Endometrial microvascular endothelial cells (primary cell): ENCODE measurements around the gene EDAR. TPM values are rescaled to one million over a fixed set of nuclear protein-coding genes. Genes with fewer than 3 reads are reported as not detected.

Source experiments
- in situ Hi-C: cut with HindIII; loops from 2 replicates; pipeline ENCODE4 v1.10.0; 2017; ENCODE audit warnings: low sequenced_read_pairs, low pct_unique_long_range_greater_than_20kb; ENCODE audit errors: inconsistent ontology term
- total RNA-seq: library from RNA; depleted of rRNA; stranded (reverse); fragments of >200 nt; gene quantifications from one replicate; pipeline ENCODE4 v1.2.3, GENCODE V29; 2015; ENCODE audit errors: inconsistent ontology term

The EDAR gene
- not detected for total RNA-seq

DNA sequence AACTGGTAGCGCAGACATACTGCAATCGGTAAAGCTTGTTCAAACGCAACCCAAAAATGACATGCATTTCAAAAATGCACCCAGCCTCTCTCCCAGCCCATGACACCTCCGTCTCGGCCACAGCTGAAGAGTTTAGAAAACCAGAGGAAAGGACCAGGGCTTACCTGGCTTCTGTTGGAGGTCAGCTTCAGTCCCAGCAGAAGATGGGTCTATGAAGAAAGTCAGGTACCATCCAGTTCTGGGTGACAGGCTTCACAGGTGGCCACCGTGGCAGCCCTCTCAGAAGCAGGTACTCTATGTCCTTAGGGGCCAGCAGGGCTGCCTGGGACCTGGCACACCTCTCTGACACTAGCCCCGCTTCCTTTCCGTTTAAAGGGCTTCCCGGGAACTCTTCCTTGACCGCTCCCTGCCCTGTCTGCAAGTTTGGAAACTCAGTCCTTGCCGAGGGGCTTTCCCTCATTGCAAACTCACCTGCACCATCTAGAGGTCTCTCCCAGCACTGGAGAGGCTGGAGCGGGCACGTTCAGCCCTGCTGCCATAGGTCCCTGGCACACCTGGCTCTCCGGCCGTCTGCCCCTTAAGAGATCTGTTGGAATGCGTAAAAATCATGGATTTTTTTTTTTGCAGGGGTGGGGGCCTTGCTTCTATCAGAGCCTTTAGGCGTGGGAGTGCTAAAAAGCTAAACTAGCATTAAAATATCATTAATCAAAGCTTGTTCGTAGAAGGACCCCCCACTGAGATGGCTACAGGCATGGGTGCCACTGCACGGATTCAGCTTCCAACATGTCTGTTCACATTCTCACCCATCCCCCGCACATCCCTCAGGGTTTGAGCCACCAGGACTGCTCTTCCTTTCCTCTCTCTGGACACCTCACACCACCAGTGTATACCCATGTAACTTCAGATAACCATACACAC is at the start of gene EDAR:
TSS of gene EDAR (minus strand) at position 425 of the 918 bp plus-strand sequence. CDS start 58,206 bp downstream, outside the sequence.
- in situ Hi-C loops, result no loop called here

DNA sequence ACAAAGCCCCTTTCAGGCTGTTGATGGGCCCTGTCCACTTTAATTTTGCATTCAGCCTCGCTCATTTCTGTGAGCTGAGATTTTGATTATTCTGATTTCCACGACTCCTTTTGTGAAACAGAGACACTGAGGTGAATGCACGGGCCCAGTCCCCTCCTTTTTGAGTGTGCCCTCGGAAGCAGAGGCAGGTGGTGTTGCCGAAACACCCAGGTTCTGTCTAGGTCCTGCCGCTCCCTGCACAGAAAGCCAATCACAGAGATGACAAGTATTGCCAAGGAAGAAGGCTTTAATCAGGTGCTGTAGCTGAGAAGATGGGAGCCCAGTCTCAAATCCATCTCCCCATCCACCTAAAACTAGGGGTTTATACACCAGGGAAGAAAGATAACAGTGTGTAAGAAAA is 44.2 kb upstream of the EDAR start:
- in situ Hi-C loops, result no loop called here

DNA sequence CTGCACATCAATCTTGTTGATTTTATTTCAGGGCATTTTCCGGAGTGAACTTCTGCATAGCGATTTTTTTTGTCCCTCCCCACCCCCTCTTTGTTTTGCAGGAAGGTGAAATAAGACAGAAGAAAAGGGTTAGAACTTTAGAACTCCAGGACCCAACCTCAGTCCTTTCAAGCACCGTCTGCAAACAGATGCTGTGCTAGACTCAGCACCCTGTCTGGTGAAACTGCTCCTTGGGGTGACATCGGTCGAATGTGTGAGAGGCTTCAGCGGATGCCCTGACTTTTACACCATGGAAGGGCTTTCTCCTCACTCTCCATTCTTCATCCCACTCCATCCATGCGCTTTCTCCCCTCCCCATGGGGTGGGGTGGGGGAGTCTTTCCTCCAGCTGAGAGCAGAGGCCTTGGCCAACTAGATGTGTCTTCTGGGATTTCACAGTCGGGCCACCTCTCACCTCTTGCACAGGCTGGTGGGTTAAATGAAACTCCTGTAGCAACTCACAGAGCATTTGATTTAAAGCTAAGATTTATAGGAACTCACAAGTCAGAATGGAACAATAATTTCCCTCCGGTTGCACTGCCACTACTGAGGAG is 43.3 kb upstream of the EDAR start:
- in situ Hi-C loops, result no loop called here

DNA sequence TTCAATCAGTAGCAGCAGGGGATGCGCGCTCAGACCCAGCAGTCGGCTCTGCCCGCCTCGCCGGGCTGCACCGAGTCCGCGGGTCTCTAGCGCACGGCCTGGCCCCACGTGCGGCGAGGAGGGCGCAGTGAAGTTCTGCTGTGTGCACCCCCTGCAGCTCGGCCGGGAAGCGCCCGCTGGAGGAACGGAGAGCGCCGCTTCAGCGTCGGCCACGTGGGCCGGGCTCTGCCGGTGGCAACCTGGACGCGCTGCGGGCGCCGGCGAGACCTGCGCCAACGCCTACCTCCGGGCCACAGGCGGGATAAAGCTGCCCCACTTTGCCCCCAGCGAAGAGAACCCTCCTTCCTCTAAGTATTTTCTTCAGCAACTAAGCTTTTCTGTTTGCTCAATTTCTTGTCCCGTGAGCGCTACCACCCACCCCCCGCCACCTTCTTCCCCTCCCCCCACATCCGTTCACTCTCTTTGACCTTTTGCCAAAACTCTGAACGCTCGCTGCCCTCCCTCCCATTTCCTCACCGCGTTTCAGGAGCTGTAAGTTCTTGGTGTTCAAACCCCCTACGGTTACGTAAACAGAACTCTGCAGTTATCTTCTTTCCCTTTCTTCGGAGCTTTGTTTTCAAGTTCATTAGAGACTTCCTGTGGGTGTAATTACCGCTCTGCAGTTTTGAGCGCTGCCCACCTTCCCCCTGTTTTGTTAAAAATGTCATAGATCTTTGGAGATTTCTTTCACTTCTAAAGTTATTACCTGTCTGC is 42.6 kb upstream of the EDAR start:
- in situ Hi-C loops, result no loop called here

DNA sequence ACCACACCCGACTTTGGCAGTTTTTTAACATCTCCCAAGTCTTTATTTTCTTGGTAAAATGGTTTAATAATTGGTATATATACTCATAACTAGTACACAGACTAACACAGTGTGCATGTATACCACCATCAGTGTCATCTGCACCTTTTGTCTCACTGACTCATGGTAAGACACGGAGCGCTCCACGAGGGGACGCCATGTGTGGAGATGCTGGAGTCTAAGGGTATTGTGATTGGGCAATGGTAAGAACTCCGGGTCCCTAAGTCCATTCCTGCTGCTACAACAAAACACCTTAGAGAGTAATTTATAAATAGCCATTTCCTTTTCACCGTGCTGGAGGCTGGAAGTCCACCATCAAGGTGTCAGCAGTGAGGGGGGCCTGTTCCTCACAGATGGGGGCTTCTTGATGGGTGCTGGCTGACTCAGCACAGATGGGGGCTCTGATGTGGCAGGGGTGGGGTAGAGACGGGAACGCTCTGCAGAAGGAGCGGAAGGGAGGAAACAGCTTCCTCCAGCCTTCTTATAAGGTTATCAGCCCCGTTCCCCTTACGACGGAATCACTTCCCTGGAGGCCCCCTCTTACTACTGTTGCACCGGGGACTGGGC is 42.0 kb upstream of the EDAR start:
- in situ Hi-C loops, result no loop called here

DNA sequence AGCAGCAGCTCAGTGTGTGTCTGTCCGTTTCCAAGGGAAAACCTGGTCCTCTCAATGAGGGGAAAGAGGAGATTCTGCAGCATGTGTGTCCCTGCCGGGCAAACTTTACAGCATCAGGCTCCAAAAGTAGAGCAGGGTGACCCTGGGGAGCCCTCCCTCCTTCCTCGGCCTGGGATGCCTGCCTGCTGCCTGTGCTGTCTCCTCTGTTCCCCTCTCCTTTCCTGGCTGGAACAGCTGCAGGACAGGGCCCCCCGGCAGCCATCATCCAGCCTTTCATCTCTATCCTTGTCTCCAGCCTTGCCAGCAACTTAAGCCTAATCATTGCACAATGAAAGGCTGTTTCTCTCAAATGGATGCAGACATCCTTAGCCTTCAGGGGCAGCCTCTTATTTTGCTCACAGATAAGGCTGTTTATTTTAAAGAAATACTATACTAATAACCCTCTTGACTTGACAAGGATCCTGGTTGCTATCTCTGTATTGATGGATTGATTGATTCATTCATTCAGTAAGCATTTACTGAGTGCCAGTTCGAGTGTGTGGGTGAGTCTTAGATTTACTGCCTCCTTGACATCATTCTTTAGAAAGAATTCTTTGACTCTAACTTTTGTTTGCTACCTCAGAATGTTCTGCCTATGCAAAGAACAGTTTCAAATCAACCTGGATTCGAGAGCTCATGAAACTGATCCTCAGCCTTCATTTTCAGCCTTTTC is 40.6 kb upstream of the EDAR start:
- in situ Hi-C loops, result no loop called here

DNA sequence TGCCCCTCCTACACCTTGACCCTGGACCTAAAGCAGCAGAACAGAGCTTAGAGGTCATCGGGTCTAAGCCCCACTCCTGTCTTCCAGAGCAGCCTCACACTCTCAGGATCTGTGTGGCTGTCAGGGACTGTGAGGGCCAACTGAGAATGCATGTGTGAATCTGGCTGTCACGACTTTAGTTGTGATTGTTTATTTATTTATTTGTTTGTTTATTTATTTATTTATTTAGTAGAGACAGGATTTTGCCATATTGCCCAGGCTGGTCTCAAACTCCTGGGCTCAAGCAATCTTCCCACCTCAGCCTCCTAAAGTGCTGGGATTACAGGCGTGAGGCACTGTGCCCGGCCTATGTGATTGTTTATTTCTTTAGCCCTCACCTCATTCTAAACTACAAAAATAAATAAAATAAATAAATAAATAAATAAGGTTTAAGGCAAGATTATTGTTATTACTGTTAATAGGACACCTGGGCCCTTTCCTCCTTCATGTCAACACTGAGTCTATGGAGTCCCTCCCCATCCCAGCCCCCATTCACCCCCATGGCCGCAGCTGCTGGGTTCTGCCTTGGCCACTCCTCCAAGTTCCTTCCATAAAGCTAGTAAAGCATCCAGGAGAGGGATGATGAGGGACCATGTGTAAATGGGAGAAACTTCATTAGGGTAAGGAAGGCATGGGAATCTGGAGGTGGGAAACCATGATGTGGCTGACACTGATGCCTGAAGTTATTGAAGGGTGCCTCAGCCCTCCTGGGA is 39.9 kb upstream of the EDAR start:
- in situ Hi-C loops, result no loop called here

DNA sequence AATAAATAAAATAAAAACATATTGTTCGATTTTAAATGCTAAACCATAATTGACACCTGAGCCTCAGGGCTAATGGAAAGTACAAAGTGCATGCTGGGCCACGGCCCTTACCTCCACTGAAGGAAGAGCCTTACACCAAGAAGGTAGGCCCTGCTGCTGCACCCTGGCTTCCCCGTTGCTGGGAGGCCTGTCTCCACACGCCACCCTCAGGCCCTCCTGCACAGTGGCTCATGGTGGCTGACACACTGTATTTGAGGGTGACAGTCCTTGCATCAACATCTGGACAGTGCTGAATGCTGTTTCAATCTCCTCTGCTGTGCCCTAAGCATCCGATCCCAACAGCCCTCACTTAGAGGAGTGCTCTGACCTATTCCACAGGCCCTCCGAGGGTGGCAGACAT is 39.3 kb upstream of the EDAR start:
- in situ Hi-C loops, result no loop called here

DNA sequence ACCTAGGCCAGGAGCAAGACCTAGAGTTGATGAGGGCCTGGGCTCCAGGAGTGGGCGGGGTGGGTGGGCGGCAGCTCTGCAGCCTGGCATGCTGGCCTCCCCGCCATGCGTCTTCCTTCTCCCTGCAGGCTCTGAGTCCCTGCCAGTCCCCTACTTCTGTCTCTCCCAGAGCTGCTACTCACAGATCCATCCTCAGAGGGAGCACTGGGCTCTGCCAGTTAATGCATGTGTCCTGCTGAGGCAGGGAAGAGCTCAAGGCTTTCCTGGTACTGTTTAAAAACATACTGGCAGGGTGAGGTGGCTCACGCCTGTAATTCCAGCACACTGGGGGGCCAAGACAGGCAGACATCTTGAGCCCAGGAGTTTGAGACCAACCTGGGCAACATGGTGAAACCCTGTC is 38.7 kb upstream of the EDAR start:
- in situ Hi-C loops, result no loop called here

DNA sequence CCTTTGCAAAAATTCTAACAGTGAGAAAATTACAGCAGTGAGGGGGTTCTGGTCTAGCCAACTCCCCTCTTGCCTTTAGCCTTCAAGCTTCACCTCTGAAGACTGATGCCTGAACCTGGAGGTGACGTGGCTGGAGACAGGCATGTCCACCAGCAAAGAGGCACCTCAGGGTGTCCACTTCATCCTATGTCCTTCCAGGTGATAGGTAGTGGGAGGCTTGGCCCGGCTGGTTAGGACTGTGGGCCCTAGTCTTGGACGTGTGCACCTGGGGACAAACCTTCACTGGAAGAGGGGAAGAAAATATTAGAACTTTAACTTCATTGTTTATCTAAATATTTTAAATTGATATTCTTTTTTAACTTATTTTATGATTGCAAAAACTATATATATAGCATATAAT is 35.5 kb upstream of the EDAR start:
- in situ Hi-C loops, result no loop called here

DNA sequence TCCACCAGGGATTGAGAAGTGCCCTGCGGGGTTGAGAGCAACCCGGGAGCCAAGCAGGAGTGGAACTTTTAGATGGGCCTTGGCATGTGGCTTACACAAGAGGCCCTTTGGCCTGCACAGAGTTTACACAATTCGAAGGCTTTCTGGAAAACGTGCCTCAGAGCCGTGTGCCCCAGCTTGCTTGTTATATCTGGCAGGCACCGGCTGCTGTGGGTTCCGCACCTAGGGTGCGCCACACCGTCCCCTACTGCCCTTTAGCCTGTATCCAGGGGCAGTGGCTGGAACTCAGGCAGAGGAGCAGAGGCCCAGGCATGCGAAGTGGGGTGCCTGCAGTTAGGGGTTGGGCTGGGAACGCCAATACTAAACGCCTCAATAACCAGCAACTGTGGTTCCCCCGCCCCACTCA is 32.9 kb upstream of the EDAR start:
- in situ Hi-C loops, result no loop called here

DNA sequence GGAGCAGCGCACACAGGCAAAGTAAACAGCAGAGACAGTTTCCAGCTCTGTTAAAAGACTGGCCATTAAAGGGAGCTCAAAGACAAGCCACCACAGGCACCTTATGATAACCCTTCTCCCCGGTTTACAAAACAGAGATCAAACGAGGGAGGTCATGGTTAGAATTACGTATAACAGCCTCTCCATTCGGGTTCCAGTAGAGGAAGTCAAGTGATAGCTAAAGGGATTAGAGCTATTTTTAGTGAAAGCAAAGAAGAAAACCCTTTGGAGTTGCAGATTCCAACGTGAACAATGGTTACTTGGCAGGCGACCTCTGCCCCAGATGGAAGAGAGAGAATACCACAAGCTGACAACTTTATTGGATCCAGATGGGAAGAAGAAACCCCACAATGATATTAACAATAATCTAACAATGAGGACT is 31.2 kb upstream of the EDAR start:
- in situ Hi-C loops, result no loop called here

DNA sequence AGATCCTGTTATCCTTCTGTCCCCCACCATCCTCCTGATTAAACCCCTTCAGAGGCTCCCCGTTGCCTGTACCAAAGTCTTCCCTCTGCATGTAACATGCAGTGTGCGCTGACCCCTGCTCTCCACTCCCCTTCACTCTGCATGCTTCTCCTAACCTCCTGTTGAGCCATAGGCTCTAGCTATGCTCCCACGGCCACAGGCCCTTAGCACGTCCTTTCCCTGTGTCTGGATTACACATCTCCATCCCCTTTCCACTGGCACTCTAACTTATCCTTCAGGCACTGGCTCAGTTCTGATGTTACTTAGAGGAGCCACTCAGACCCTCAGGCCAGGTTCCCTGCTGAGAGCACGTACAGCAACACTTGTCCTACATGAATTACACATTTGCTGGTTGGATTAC is 29.4 kb upstream of the EDAR start:
- in situ Hi-C loops, result no loop called here

DNA sequence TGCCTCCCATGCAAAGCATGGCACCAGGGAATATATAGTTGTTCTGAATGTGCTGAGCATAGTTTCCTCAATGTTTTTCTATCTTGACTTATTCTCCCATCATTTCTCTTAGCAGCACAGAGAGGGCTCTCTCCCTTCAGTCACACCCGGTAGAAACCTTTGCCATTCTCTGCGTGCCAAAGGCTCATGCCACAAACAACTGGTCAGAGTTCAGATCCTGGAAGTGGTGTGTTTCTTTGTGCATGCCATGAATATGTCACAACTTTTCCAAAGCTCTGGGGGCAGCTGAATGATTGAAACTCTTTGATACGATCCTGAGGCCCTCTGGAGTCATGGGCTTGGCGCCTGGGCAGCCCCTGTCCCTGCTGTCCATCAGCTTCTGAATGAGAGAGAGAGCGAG is 28.0 kb upstream of the EDAR start:
- in situ Hi-C loops, result no loop called here

DNA sequence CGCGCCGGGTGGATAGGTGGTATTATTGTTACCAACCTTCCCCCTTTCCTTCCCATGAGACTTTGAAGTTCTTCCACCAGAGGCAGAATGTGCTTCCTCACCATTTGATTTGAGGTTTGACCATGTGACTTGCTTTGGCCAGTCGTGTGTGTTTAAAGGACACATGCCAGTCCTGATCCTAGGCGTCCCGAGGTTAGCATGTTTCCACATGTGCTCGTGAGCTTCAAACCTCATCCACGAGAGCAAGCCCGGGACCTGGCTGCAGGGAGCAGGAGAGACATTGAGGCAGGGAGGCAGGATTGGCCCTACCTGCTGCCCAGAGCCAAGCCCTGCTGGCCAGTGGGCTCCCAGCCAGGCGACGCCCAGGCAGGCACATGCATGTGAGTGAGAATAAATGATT is 27.4 kb upstream of the EDAR start:
- in situ Hi-C loops, result no loop called here

DNA sequence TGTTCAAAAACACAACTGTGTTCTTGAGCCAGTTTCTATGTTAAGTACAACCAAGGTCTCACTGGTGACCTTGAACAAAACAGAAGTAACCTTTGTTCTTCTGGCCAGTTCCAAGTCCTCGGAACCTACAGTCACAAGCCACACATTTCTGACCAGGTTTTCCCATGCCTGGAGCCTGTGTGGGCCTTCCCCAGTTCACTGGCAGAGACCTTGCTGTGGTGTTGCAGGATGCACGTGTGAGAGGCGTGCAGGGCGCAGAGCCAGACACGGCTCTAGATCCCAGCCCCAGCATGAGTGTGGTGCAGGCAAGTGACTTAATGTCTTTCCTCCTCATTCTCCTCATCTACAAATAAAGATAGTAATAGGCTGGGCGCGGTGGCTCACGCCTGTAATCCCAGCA is 25.5 kb upstream of the EDAR start:
- in situ Hi-C loops, result no loop called here

DNA sequence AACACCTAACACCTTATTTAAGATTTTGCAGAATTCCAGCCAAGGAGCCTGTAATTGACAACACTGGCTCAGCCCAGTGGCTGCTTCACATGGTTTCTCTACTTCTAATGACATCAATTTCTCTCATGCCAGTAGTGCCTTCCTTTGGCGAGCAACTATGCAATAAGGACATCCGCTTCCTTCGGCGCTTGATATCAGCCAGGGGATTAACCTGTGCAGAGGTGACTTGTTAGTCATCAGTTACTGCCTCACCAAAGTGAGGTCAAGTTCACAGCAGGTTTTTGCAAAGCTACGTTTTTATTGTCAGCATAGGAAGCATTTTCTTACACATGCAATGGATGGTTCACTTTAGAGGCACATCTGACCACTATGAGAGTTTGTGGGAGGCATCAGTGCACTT is 24.0 kb upstream of the EDAR start:
- in situ Hi-C loops, result no loop called here

DNA sequence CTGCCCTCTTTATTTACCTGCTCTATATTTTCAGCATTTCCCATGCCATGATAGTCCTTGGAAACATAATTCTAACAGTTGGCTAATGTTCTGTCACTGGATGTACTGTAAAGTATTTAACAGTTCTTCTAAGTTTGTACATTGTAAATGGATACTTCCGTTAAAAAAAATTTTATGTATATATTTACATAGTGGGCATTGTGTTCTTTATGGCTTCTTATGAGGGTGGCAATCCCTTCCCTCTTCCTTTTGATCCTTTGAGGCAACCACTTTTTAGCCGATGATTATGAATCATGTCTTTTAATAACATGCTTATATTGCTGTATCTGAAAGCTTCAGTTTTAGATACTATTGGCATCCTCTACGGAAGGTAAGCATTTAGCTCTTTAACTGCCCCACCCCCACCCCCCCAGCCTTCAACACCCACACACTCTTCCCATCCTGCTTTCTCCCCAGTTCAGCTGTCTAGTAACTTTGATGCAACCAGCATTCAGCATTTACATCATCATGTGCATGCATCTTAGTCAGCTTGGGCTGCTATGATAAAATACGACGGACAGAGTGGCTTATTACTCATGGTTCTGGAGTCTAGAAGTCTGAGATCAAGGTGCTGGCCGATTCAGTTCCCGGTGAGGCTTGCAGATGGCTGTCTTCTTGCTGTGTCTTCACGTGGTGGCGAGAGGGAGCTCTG is 21.0 kb upstream of the EDAR start:
- in situ Hi-C loops, result no loop called here
